ENCODE data around the gene TLE4.

The TLE4 gene

DNA sequence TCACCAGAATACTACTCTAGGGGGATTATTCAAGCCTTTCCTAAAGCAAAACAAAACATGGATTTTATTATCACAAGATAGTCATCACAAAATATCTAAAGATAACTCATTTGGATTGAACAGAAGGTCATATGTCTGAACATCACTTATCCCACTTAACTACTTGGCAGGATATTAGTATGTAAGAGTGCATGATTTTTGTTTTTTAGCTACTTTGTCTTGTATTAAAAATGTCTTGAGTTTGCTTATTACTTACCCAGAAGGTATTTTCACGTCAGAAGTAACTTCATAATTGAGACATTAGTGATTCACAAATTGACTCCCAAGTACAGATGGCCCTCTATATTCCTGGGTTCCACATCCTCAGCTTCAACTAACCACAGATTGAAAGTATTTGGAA is 113.8 kb downstream of the TLE4 start:
- in situ Hi-C loops (cut with MboI; ENCODE audit: low pct_unique_long_range_greater_than_20kb, low sequenced_read_pairs, unreplicated experiment) = no loop called here
- DNase-seq (ENCODE audit: low spot score) = no peak
- TF ChIP-seq, protein P1, sequence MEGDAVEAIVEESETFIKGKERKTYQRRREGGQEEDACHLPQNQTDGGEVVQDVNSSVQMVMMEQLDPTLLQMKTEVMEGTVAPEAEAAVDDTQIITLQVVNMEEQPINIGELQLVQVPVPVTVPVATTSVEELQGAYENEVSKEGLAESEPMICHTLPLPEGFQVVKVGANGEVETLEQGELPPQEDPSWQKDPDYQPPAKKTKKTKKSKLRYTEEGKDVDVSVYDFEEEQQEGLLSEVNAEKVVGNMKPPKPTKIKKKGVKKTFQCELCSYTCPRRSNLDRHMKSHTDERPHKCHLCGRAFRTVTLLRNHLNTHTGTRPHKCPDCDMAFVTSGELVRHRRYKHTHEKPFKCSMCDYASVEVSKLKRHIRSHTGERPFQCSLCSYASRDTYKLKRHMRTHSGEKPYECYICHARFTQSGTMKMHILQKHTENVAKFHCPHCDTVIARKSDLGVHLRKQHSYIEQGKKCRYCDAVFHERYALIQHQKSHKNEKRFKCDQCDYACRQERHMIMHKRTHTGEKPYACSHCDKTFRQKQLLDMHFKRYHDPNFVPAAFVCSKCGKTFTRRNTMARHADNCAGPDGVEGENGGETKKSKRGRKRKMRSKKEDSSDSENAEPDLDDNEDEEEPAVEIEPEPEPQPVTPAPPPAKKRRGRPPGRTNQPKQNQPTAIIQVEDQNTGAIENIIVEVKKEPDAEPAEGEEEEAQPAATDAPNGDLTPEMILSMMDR (IDR thresholded peaks at IDR 0.05; ENCODE audit: extremely low read depth, insufficient read depth, missing control alignments) = no peak

DNA sequence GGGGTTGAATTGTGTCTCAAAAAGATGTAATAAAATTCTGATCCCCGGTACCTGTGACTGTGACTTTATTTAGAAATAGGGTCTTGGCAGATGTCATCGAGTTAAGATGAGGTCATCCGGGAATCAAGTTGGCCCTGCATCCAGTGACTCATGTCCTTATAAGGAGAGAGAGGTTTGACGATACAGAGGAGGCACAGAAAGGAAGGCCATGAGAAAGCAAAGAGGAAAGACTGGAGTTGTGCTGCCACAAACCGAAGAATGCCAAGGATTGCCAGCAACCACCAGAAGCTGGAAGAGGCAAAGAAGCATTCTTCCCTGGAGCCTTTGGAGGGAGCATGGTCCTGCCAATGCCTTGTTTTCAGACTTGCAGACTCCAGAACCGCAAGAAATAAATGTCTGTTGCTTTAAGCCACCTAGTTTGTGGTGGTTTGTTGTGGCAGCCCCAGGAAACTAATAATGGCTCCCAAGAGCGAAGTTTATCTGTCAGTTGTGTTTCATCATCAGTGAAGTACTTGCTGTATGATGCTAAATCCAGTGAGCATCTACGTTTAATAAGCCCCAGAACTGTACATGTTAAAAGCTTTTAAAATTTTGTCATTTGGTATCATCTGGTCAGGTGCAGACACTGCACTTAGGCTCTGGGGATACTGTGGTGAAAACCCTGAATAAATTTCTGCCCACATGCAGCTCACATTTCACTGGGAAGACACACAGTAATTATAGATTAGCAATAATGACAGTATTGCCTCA is 114.8 kb downstream of the TLE4 start:
- DNase-seq (ENCODE audit: low spot score) = no peak
- TF ChIP-seq, protein P1 (IDR thresholded peaks at IDR 0.05; ENCODE audit: extremely low read depth, insufficient read depth, missing control alignments) = no peak
- in situ Hi-C loops (cut with MboI; ENCODE audit: low pct_unique_long_range_greater_than_20kb, low sequenced_read_pairs, unreplicated experiment) = no loop called here

DNA sequence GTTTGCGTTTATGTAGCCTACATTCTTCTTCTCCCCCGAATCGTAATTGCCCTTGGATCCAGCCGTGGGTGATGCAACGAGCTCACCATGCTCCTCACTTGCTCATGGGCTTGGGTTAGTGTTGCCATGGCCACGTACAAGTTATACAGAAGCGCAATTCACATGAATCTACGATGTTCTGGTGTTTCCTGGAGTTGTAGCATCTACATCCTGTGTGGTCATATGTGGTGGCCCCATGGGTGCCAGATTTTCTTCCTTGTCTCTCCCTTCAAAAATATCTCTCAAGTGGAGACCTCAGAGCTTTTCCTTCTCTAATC is 115.3 kb downstream of the TLE4 start:
- DNase-seq (ENCODE audit: low spot score) = no peak
- in situ Hi-C loops (cut with MboI; ENCODE audit: low pct_unique_long_range_greater_than_20kb, low sequenced_read_pairs, unreplicated experiment) = no loop called here
- TF ChIP-seq, protein P1 (IDR thresholded peaks at IDR 0.05; ENCODE audit: extremely low read depth, insufficient read depth, missing control alignments) = no peak

DNA sequence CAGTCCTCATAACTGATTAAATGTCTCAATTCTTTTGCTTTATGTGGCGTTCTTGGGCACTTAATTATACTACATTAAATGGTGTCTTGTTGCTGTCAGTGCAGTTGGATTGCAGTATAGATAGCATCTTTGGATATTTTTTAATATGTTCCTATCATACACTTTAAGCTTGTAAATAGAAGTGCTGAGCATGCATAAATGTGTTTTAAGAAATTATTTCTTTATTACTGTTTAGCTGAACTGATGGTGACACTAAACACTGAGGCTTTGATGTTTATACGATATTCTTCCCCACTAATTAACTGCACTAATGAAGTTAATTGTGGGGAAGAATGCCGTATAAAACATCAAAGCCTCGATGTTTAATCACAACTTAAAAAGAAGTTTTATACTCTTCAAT is 116.6 kb downstream of the TLE4 start:
- no peak for DNase-seq (ENCODE audit: low spot score)
- in situ Hi-C loops (cut with MboI; ENCODE audit: low pct_unique_long_range_greater_than_20kb, low sequenced_read_pairs, unreplicated experiment) = no loop called here
- TF ChIP-seq, protein P1 (IDR thresholded peaks at IDR 0.05; ENCODE audit: extremely low read depth, insufficient read depth, missing control alignments) = no peak

DNA sequence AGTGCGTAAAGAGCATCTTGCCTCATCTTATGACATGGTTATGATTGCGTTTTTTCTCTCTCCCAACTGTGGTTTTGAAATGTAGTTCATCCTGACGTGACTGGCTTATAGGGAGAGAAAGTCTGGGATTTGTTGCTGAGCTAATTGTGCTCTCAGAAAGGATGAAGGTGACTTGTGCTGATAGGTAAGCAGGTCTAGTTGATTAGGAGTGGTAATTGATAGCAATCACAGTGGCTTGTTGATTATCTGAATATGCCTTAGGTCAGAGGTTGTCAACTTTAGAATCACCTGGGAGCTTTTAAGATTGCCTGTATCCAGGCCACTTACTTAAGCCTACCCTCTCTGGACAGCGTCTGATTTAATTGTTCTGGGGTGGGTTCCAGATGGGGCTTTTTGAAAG is 117.8 kb downstream of the TLE4 start:
- TF ChIP-seq, protein P1 (IDR thresholded peaks at IDR 0.05; ENCODE audit: extremely low read depth, insufficient read depth, missing control alignments) = no peak
- in situ Hi-C loops (cut with MboI; ENCODE audit: low pct_unique_long_range_greater_than_20kb, low sequenced_read_pairs, unreplicated experiment) = no loop called here
- DNase-seq (ENCODE audit: low spot score) = no peak

DNA sequence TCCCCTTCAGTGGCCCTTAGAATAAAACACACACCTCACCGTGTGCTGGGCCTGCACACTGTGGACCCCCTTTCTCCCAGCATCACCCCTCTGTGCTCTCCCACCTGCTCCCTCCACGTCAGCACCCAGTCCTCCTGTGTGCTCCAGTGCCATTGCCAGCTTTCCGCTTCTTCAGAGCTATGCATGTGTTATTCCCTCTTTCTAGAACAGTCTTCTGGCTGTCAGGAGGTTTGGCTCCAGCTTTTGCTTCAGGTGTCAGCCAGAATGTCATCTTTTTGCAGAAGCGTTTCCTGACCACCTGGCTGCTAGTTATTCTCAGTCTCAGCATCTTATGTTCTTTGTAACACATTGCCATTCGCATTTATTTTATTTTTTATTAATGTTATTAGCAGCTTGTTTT is 119.7 kb downstream of the TLE4 start:
- in situ Hi-C loops (cut with MboI; ENCODE audit: low pct_unique_long_range_greater_than_20kb, low sequenced_read_pairs, unreplicated experiment) = no loop called here
- no peak for DNase-seq (ENCODE audit: low spot score)
- TF ChIP-seq, protein P1 (IDR thresholded peaks at IDR 0.05; ENCODE audit: extremely low read depth, insufficient read depth, missing control alignments) = no peak
